ENCODE measurements around the gene TAS2R41. TPM values are rescaled to one million over a fixed set of nuclear protein-coding genes. Genes with fewer than 3 reads are reported as not detected.

Gene TAS2R41
- total RNA-seq, 1 donor from 2014 or later: not detected

DNA sequence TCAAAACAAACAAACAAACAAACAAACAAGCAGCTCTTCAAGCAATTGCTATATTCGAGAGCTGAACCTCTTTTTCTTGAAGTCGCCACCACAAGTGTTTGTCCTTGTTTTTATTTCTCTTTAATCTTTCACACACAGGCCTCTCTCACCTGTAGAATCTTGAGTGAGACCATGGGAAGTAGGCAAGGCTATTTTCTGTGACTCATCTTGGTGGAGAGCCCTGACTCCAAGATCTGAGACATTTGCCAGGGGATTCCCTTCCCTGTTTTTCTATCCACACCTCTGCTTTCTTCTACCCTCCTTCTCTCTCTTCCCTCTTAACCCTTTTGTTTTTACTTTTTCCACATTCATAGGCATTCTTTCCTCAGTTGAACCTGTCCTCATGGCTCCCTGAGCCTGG lies 42.4 kb upstream of the TAS2R41 start:
- no peak for DNase-seq (ENCODE audit: low spot score in 2 of 2)
- H3K27me3 ChIP-seq: no peaks in the 10 kb centered on the region
- no peak overlapping the region for H3K4me3 ChIP-seq
- no peaks in the 10 kb centered on the region for H3K9me3 ChIP-seq
- H3K27ac ChIP-seq: no peak overlapping the region
- no peaks in the 10 kb centered on the region for H3K36me3 ChIP-seq
- intact Hi-C loops (cut with DNase I): no loop called here
- TF ChIP-seq, protein P1, sequence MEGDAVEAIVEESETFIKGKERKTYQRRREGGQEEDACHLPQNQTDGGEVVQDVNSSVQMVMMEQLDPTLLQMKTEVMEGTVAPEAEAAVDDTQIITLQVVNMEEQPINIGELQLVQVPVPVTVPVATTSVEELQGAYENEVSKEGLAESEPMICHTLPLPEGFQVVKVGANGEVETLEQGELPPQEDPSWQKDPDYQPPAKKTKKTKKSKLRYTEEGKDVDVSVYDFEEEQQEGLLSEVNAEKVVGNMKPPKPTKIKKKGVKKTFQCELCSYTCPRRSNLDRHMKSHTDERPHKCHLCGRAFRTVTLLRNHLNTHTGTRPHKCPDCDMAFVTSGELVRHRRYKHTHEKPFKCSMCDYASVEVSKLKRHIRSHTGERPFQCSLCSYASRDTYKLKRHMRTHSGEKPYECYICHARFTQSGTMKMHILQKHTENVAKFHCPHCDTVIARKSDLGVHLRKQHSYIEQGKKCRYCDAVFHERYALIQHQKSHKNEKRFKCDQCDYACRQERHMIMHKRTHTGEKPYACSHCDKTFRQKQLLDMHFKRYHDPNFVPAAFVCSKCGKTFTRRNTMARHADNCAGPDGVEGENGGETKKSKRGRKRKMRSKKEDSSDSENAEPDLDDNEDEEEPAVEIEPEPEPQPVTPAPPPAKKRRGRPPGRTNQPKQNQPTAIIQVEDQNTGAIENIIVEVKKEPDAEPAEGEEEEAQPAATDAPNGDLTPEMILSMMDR (IDR thresholded peaks at IDR 0.05): no peak
- H3K4me1 ChIP-seq: no peaks in the 10 kb centered on the region

DNA sequence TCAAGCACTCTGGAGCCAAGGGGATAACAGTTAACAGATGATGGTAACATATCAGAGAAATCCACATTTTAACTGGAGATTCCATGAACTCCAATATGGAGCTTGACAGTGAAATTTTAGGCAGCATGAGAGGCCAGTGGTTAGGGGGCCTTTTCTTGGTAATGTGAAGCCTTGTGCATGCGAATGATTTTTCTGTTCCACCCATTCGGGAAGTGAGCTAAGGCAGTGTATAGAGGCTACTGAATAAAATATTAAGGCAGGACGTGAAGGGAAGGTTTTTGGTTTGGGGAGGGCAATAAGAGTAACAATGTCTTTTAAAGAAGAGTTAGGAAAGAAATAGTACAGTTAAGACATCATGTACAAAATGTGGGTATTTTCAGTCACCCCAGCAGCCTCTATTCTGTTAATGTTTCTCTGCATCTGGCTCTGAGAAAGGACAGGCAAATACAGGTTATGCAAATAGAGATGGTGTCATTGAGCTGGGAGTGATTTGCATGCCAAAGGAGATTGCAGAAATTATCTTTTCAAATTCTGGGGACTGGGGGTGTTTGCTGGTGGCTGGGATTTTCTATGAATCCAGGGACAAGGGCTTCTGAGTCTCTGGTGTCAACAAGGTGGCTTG lies 41.2 kb upstream of the TAS2R41 start:
- Histone ChIP-seq H3K27ac (no peak overlapping the region), H3K9me3 (no peaks in the 10 kb centered on the region), H3K27me3 (no peaks in the 10 kb centered on the region), H3K4me1 (no peaks in the 10 kb centered on the region), H3K4me3 (no peak overlapping the region), H3K36me3 (no peaks in the 10 kb centered on the region)
- no peak for DNase-seq (ENCODE audit: low spot score in 2 of 2)
- TF ChIP-seq, protein P1 (IDR thresholded peaks at IDR 0.05): no peak
- intact Hi-C loops (cut with DNase I): no loop called here

DNA sequence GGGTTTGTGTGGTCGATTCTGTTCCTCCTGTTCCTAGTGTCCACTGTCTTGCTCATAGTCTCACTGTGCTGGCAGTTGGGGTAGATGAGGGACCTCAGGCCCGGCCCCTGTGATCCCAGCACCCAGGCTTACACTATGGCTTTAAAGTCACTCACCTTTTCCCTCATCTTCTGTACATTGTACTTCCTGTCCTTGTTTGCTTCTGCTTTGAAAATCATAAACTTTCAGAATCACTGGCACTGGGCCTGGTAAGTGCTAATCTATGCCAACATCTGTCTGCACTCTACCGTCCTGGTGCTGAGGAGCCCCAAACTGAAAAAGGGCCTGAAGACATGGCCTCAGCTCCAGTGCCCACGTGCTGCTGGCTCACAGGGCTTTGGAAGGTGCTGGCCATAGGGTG lies 40.1 kb upstream of the TAS2R41 start:
- Histone ChIP-seq H3K9me3 (no peaks in the 10 kb centered on the region), H3K36me3 (no peaks in the 10 kb centered on the region), H3K27me3 (no peaks in the 10 kb centered on the region), H3K4me1 (no peaks in the 10 kb centered on the region), H3K27ac (no peak overlapping the region), H3K4me3 (no peak overlapping the region)
- TF ChIP-seq, protein P1 (IDR thresholded peaks at IDR 0.05): no peak
- intact Hi-C loops (cut with DNase I): no loop called here
- no peak for DNase-seq (ENCODE audit: low spot score in 2 of 2)

DNA sequence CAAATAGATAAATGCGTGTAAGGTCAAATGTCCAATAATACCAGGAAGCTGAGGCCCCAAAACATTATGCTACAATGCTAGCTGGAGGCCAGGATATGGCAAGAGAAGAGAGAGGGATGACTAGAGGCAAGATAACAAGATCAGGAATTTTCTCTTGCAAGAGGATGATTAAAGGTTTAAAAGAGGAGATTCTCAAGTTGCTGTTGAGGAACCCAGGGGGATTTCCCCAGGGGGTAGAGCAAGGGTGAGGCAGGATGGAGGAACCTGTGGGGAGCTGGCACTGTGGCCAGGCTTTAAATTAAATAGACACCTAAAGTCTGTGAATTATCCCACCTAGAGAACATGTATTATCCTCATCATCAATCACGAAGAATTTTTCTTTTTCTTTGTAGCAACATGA lies 37.8 kb upstream of the TAS2R41 start:
- Histone ChIP-seq H3K4me1 (no peaks in the 10 kb centered on the region), H3K36me3 (no peaks in the 10 kb centered on the region), H3K27me3 (no peaks in the 10 kb centered on the region), H3K27ac (no peak overlapping the region), H3K4me3 (no peak overlapping the region), H3K9me3 (no peaks in the 10 kb centered on the region)
- intact Hi-C loops (cut with DNase I): no loop called here
- TF ChIP-seq, protein P1 (IDR thresholded peaks at IDR 0.05): no peak
- no peak for DNase-seq (ENCODE audit: low spot score in 2 of 2)

DNA sequence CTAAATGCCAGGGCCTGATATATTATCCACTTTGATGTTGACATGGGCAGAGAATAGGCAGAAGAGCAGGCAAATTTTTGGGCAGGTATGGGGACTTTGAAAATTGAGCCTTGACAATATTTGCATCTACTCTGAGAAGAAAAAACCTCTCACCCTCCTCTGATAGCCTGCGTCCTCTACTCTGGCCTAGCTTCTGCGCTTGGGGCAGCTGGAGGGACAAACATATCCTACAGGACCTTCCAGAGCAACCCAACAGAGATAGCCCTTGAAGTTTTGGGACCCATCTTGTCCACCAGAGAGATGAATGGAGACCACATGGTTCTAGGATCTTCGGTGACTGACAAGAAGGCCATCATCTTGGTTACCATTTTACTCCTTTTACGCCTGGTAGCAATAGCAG lies 34.5 kb upstream of the TAS2R41 start, which contains the start of gene TAS2R60:
Gene TAS2R60 (plus strand): TSS at position 301 of the 400 bp plus-strand sequence. CDS start 0 bp downstream, at position 301.
- H3K4me1 ChIP-seq: no peaks in the 10 kb centered on the region
- H3K27me3 ChIP-seq: no peaks in the 10 kb centered on the region
- TF ChIP-seq, protein P1 (IDR thresholded peaks at IDR 0.05): no peak
- intact Hi-C loops (cut with DNase I): no loop called here
- H3K36me3 ChIP-seq: no peaks in the 10 kb centered on the region
- DNase-seq (ENCODE audit: low spot score in 2 of 2): no peak
- no peaks in the 10 kb centered on the region for H3K9me3 ChIP-seq
- no peak within 1 kb of the TSS for H3K4me3 ChIP-seq
- no peak within 1 kb of the TSS for H3K27ac ChIP-seq
